Panc1 (cell line): ENCODE results near the gene SH3BP2. TPM values are rescaled to one million over a fixed set of nuclear protein-coding genes. Genes with fewer than 3 reads are reported as not detected.

Experiments used
- ATAC-seq: fragments of 200-7000 bp; cut with Tn5 transposase; 2 replicates; pipeline ENCODE4 v1.9.1; 2020; ENCODE audit warnings: mild to moderate bottlenecking, moderate library complexity
- BruUV-seq: library from RNA; stranded (reverse); fragments of 400-500 nt; replicated peaks from 2 replicates; lab custom pipeline; 2021; lab: Mats Ljungman, UMichigan
- CTCF ChIA-PET: fragments of 300-600 bp; sonication (Branson Sonifier 250); formaldehyde crosslinking; loops from one replicate; lab custom pipeline; 2022; ENCODE audit warnings: antibody characterized with exemption; lab: Charles Lee
- POLR2A ChIA-PET: fragments of 300-600 bp; sonication (Branson Sonifier 250); formaldehyde crosslinking; loops from one replicate; lab custom pipeline; 2022; ENCODE audit warnings: antibody characterized with exemption; lab: Charles Lee
- DNase-seq: peaks from one replicate; pipeline ENCODE4 v3.0.0-alpha.2; 2010; ENCODE audit warnings: low read depth, low spot score
- H3K27ac ChIP-seq: 2 replicates; pipeline ENCODE4 v1.5.1; 2011; ENCODE audit warnings: mild to moderate bottlenecking, low read length, inconsistent platforms
- H3K27me3 ChIP-seq: fragments of 200-500 bp; sonication (Bioruptor generic); 2 replicates; pipeline ENCODE4 v1.6.0; 2014; ENCODE audit warnings: low read length, inconsistent platforms; ENCODE audit not compliant: control insufficient read depth, insufficient read depth
- H3K36me3 ChIP-seq: fragments of 200-500 bp; sonication (Bioruptor generic); 2 replicates; pipeline ENCODE4 v1.5.1; 2014; ENCODE audit warnings: inconsistent platforms, mild to moderate bottlenecking, low read length, moderate library complexity; ENCODE audit not compliant: control insufficient read depth, insufficient read depth
- H3K4me1 ChIP-seq: 2 replicates; pipeline ENCODE4 v1.5.1; 2011; ENCODE audit warnings: inconsistent platforms, mild to moderate bottlenecking, low read length, moderate library complexity; ENCODE audit not compliant: control insufficient read depth, insufficient read depth
- H3K4me3 ChIP-seq, 2 experiments: 2 replicates each; pipeline ENCODE4 v1.5.1; 2011 to 2012; ENCODE audit warnings: low read depth in 2 of 2, low read length in 2 of 2, mild to moderate bottlenecking in 2 of 2, inconsistent platforms in 1 of 2, moderate library complexity in 1 of 2
- H3K9me3 ChIP-seq: fragments of 200-500 bp; sonication (Bioruptor generic); 2 replicates; pipeline ENCODE4 v1.5.1; 2014; ENCODE audit warnings: low read depth, mild to moderate bottlenecking, inconsistent platforms, low read length, moderate library complexity; ENCODE audit not compliant: control insufficient read depth, insufficient read depth
- POLR2AphosphoS5 ChIP-seq: IDR thresholded peaks from 2 replicates; pipeline ENCODE4 v1.6.1; 2012; ENCODE audit warnings: mild to moderate bottlenecking, low read depth, low read length, moderate library complexity
- SIN3A ChIP-seq: IDR thresholded peaks from 2 replicates; pipeline ENCODE4 v1.6.1; 2012; ENCODE audit warnings: low read depth, mild to moderate bottlenecking, low read length, moderate library complexity, borderline replicate concordance; ENCODE audit not compliant: insufficient read depth
- TCF7L2 ChIP-seq: IDR thresholded peaks from 2 replicates; pipeline ENCODE4 v1.6.1; 2011; ENCODE audit warnings: mild to moderate bottlenecking, low read depth, low read length, inconsistent platforms
- in situ Hi-C: cut with HindIII; loops from 2 replicates; pipeline ENCODE4 v1.10.0; 2016; ENCODE audit warnings: low sequenced_read_pairs, low pct_unique_long_range_greater_than_20kb
- intact Hi-C: fragments of 100-400 bp; cut with micrococcal nuclease; formaldehyde crosslinking; loops from one replicate; pipeline ENCODE4 v1.10.0; 2022; ENCODE audit not compliant: unreplicated experiment
- total RNA-seq: library from RNA; stranded (reverse); gene quantifications from one replicate; pipeline ENCODE4 v1.2.1, GENCODE V29; 2021; ENCODE audit not compliant: unreplicated experiment
- TF ChIP-seq, protein P1 (sequence below): fragments of 450-650 bp; IDR thresholded peaks from 2 replicates; pipeline ENCODE4 v1.5.1; 2017; ENCODE audit warnings: mild to moderate bottlenecking
- TF ChIP-seq, protein P2 (sequence below), 2 experiments: IDR thresholded peaks; 2 replicates each; pipeline ENCODE4 v1.6.1; 2011 to 2012; ENCODE audit warnings: low read depth in 2 of 2, control low read depth in 1 of 2, low read length in 1 of 2, mild to moderate bottlenecking in 1 of 2, moderate library complexity in 1 of 2; ENCODE audit not compliant: insufficient read depth in 1 of 2

SH3BP2 gene
- total RNA-seq, 1 experiment from 2014 or later: 93.4 TPM

DNA sequence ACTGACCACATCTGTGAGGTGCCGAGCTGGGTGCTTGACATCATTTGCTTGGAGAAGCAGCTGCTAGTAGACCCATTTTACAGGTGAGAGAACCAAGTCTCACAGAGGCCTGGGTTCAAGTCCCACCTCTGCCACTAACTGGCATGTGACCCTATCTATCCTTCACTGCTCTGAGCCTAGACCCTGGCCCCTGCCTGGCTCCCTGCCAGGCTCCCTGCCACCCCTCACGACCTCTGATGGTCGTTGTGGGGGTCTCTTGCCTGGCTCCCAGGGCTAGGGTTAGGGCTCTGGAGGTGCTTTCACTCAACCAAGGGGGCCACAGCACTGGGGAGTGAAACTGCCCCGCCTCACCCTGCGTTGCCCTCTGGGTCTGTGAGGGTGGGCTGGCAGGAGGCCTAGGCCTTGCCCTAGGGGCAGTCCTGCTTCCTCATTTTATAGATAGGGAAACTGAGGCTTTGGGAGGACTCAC, 43.5 kb downstream of the SH3BP2 start:
- intact Hi-C loops (no loop called here), in situ Hi-C loops (no loop called here)
- ChIA-PET CTCF (no interaction called here), POLR2A (no interaction called here)
- DNase-seq (no peak), ATAC-seq (no peak)
- no peak overlapping the region for H3K4me3 ChIP-seq
- H3K27me3 ChIP-seq: no peaks in the 10 kb centered on the region
- no peaks in the 10 kb centered on the region; the same call in 1 of the 2 replicates for H3K36me3 ChIP-seq
- no peaks in the 10 kb centered on the region for H3K9me3 ChIP-seq
- no peak for TF ChIP-seq TCF7L2
- TF ChIP-seq POLR2AphosphoS5: no peak
- no peak for TF ChIP-seq SIN3A
- TF ChIP-seq, protein P1, sequence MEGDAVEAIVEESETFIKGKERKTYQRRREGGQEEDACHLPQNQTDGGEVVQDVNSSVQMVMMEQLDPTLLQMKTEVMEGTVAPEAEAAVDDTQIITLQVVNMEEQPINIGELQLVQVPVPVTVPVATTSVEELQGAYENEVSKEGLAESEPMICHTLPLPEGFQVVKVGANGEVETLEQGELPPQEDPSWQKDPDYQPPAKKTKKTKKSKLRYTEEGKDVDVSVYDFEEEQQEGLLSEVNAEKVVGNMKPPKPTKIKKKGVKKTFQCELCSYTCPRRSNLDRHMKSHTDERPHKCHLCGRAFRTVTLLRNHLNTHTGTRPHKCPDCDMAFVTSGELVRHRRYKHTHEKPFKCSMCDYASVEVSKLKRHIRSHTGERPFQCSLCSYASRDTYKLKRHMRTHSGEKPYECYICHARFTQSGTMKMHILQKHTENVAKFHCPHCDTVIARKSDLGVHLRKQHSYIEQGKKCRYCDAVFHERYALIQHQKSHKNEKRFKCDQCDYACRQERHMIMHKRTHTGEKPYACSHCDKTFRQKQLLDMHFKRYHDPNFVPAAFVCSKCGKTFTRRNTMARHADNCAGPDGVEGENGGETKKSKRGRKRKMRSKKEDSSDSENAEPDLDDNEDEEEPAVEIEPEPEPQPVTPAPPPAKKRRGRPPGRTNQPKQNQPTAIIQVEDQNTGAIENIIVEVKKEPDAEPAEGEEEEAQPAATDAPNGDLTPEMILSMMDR: no peak
- TF ChIP-seq, protein P2, sequence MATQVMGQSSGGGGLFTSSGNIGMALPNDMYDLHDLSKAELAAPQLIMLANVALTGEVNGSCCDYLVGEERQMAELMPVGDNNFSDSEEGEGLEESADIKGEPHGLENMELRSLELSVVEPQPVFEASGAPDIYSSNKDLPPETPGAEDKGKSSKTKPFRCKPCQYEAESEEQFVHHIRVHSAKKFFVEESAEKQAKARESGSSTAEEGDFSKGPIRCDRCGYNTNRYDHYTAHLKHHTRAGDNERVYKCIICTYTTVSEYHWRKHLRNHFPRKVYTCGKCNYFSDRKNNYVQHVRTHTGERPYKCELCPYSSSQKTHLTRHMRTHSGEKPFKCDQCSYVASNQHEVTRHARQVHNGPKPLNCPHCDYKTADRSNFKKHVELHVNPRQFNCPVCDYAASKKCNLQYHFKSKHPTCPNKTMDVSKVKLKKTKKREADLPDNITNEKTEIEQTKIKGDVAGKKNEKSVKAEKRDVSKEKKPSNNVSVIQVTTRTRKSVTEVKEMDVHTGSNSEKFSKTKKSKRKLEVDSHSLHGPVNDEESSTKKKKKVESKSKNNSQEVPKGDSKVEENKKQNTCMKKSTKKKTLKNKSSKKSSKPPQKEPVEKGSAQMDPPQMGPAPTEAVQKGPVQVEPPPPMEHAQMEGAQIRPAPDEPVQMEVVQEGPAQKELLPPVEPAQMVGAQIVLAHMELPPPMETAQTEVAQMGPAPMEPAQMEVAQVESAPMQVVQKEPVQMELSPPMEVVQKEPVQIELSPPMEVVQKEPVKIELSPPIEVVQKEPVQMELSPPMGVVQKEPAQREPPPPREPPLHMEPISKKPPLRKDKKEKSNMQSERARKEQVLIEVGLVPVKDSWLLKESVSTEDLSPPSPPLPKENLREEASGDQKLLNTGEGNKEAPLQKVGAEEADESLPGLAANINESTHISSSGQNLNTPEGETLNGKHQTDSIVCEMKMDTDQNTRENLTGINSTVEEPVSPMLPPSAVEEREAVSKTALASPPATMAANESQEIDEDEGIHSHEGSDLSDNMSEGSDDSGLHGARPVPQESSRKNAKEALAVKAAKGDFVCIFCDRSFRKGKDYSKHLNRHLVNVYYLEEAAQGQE (IDR thresholded peaks at IDR 0.05; ENCODE audit: insufficient read depth in 1 of 2, low read depth in 2 of 2, low read length in 1 of 2): no peak
- BruUV-seq: no TSS peak
- H3K27ac ChIP-seq: no peak overlapping the region
- H3K4me1 ChIP-seq: no peaks in the 10 kb centered on the region

DNA sequence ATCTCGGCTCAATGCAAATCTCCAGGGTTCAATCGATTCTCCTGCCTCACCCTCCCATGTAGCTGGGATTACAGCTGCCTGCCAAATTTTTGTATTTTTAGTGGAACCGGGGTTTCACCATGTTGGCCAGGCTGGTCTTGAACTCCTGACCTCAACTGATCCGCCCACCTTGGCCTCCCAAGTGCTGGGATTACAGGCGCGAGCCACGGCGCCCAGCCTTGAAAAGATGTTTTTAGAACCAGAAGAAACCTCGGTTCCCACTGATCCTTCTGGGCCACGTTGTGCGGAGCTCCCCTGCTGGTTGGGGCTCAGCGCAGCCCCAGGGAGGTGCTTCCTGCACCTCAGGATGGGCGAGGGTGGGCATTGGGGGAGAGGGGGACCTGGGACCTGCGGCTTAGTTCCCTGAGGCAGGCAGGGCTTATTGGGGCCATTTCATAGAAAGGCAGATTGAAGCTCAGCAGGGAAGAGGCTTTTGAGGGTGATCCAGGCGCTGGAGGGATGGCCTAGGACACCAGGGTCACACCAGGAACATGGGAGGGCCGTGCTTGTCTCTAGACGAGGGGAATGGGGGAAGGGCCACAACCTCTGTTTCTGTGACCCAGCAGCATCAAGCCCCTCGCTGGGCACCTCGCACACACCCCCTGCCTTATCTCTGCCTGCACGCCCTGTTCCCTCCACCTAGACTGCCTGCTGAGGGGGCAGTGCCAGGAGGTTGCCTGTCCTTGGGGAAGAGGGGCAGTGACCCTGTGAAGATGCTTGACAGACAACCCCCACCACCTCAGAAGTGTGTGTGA, 44.4 kb downstream of the SH3BP2 start:
- intact Hi-C loops: no loop called here
- H3K27me3 ChIP-seq: no peaks in the 10 kb centered on the region
- H3K27ac ChIP-seq: no peak overlapping the region
- TF ChIP-seq, protein P1: no peak
- TF ChIP-seq POLR2AphosphoS5 (no peak), SIN3A (no peak), TCF7L2 (no peak)
- TF ChIP-seq, protein P2 (IDR thresholded peaks at IDR 0.05; ENCODE audit: insufficient read depth in 1 of 2, low read depth in 2 of 2, low read length in 1 of 2): no peak
- BruUV-seq: no TSS peak
- ATAC-seq: no peak
- CTCF ChIA-PET: no interaction called here
- in situ Hi-C loops: no loop called here
- no peaks in the 10 kb centered on the region for H3K36me3 ChIP-seq
- no peak overlapping the region for H3K4me3 ChIP-seq
- DNase-seq: no peak
- no peaks in the 10 kb centered on the region for H3K9me3 ChIP-seq
- POLR2A ChIA-PET: no interaction called here
- no peaks in the 10 kb centered on the region for H3K4me1 ChIP-seq
